HepG2 (cell line): Measurements from ENCODE around the gene MTHFD1L. TPM values are rescaled to one million over a fixed set of nuclear protein-coding genes. Genes with fewer than 3 reads are reported as not detected.
A peak's percentile ranks its signal among the peaks of the same experiment; 100 is the strongest.

Source experiments
- CENPBD1 ChIP-seq: sonication (generic); formaldehyde crosslinking; IDR thresholded peaks from 2 replicates; pipeline ENCODE4 v1.8.0; 2022; ENCODE audit warnings: missing genetic modification reagents, low read depth, mild to moderate bottlenecking, borderline replicate concordance
- FOSL1 ChIP-seq: sonication (generic); formaldehyde crosslinking; IDR thresholded peaks from 2 replicates; pipeline ENCODE4 v1.9.0; 2021; ENCODE audit warnings: missing genetic modification reagents, borderline replicate concordance
- HHEX ChIP-seq: IDR thresholded peaks from 2 replicates; pipeline ENCODE4 v1.6.1; 2016; ENCODE audit warnings: control low read depth
- JARID2 ChIP-seq: sonication (generic); formaldehyde crosslinking; IDR thresholded peaks from 2 replicates; pipeline ENCODE4 v1.8.1; 2023; ENCODE audit warnings: missing genetic modification reagents, inconsistent platforms; ENCODE audit not compliant: insufficient replicate concordance
- KMT2A ChIP-seq: sonication (generic); formaldehyde crosslinking; IDR thresholded peaks from 2 replicates; pipeline ENCODE4 v1.4.0; 2020; ENCODE audit warnings: missing genetic modification reagents
- MAFK ChIP-seq, 2 experiments: IDR thresholded peaks in 1 of 2; conservative IDR thresholded peaks in 1 of 2; 2 replicates each; pipeline ENCODE4 v1.6.1; 2011; ENCODE audit warnings: improper control_type of control experiment in 2 of 2, low read length in 2 of 2
- MIER2 ChIP-seq: IDR thresholded peaks from 2 replicates; pipeline ENCODE4 v1.6.1; 2016; ENCODE audit warnings: missing biosample characterization, missing genetic modification reagents
- NCOR1 ChIP-seq: fragments of 200-600 bp; sonication (generic); IDR thresholded peaks from 2 replicates; pipeline ENCODE4 v1.7.0; 2017; ENCODE audit warnings: antibody characterized with exemption, low read length, borderline replicate concordance
- NONO ChIP-seq, 2 experiments: fragments of 450-650 bp in 1 of 2; sonication (generic) in 1 of 2; formaldehyde crosslinking in 1 of 2; IDR thresholded peaks in 1 of 2; conservative IDR thresholded peaks in 1 of 2; 2 replicates each; pipeline versions ENCODE4 v1.6.1 to v1.8.0; 2017 to 2022; ENCODE audit warnings: mild to moderate bottlenecking in 1 of 2, missing genetic modification reagents in 1 of 2, moderate library complexity in 1 of 2
- PHF21A ChIP-seq: sonication (generic); formaldehyde crosslinking; IDR thresholded peaks from 2 replicates; pipeline ENCODE4 v1.5.0; 2020; ENCODE audit warnings: mild to moderate bottlenecking, missing genetic modification reagents
- RBM39 ChIP-seq: fragments of 200-400 bp; formaldehyde crosslinking; IDR thresholded peaks from one replicate; pipeline ENCODE4 v1.6.1; 2018; ENCODE audit warnings: antibody characterized with exemption, mild to moderate bottlenecking, low read depth, low read length; ENCODE audit not compliant: poor library complexity, severe bottlenecking
- RNF2 ChIP-seq: fragments of 450-650 bp; conservative IDR thresholded peaks from 2 replicates; pipeline ENCODE4 v1.6.1; 2016; ENCODE audit warnings: low read depth
- SIN3A ChIP-seq: IDR thresholded peaks from 2 replicates; pipeline ENCODE4 v1.6.1; 2011; ENCODE audit warnings: low read depth, mild to moderate bottlenecking, control low read depth, low read length, borderline replicate concordance
- SNAPC2 ChIP-seq: sonication (generic); formaldehyde crosslinking; IDR thresholded peaks from 2 replicates; pipeline ENCODE4 v1.8.1; 2022; ENCODE audit warnings: mild to moderate bottlenecking, missing genetic modification reagents
- SRY ChIP-seq: sonication (generic); formaldehyde crosslinking; IDR thresholded peaks from 2 replicates; pipeline ENCODE4 v1.8.0; 2022; ENCODE audit warnings: mild to moderate bottlenecking, missing genetic modification reagents
- TEF ChIP-seq: sonication (generic); formaldehyde crosslinking; IDR thresholded peaks from 2 replicates; pipeline ENCODE4 v1.5.0; 2020; ENCODE audit warnings: missing genetic modification reagents
- TIGD3 ChIP-seq: sonication (generic); formaldehyde crosslinking; IDR thresholded peaks from 2 replicates; pipeline ENCODE4 v1.5.1; 2020; ENCODE audit warnings: mild to moderate bottlenecking, missing genetic modification reagents, borderline replicate concordance
- U2AF1 ChIP-seq: fragments of 200-400 bp; formaldehyde crosslinking; optimal IDR thresholded peaks from 2 replicates; pipeline ENCODE3; 2017; ENCODE audit warnings: mild to moderate bottlenecking, low read depth, low read length
- YEATS4 ChIP-seq: sonication (generic); formaldehyde crosslinking; IDR thresholded peaks from 2 replicates; pipeline ENCODE4 v1.4.0; 2020; ENCODE audit warnings: missing genetic modification reagents, borderline replicate concordance
- ZFP1 ChIP-seq: IDR thresholded peaks from 2 replicates; pipeline ENCODE4 v1.6.1; 2016
- ZFYVE20 ChIP-seq: sonication (generic); formaldehyde crosslinking; IDR thresholded peaks from 2 replicates; pipeline ENCODE4 v1.8.0; 2023; ENCODE audit warnings: low read depth, mild to moderate bottlenecking, moderate library complexity, missing genetic modification reagents, borderline replicate concordance
- ZNF17 ChIP-seq: sonication (generic); formaldehyde crosslinking; IDR thresholded peaks from 2 replicates; pipeline ENCODE4 v1.5.0; 2020; ENCODE audit warnings: mild to moderate bottlenecking, missing genetic modification reagents
- ZNF282 ChIP-seq: fragments of 450-650 bp; IDR thresholded peaks from 2 replicates; pipeline ENCODE4 v1.6.1; 2018; ENCODE audit not compliant: partially characterized antibody
- ZNF350 ChIP-seq: sonication (generic); formaldehyde crosslinking; IDR thresholded peaks from 2 replicates; pipeline ENCODE4 v1.4.0; 2020; ENCODE audit warnings: mild to moderate bottlenecking, low read depth, missing genetic modification reagents, borderline replicate concordance
- polyA plus RNA-seq, 8 experiments: library from polyadenylated mRNA; depleted of rRNA in 3 of 8; stranded (reverse) in 7 of 8; unstranded in 1 of 8; fragments of >200 nt; fragmentation: Illumina TruSeq in 4 of 8; extraction: Trizol in 4 of 8; gene quantifications; 2 replicates each; pipeline versions ENCODE4 v1.2.1 to v1.2.3, GENCODE V29; 2011 to 2016; ENCODE audit warnings: low read depth in 4 of 8, missing spikeins in 1 of 8, mixed read lengths in 1 of 8; ENCODE audit not compliant: insufficient read depth in 1 of 8
- total RNA-seq, 5 experiments: library from RNA; depleted of rRNA; stranded (reverse); fragments of >200 nt; fragmentation: Illumina TruSeq; extraction: Trizol; gene quantifications; 2 replicates each; pipeline ENCODE4 v1.2.3, GENCODE V29; 2016; ENCODE audit warnings: low read depth in 1 of 5

The MTHFD1L gene
- total and polyA plus RNA-seq, 2 of the 13 experiments (the other 11 are each of a cell fraction or from before 2014, with no cell fraction given) = 24.0 to 39.6 TPM

GRCh38 chr6:150866147-150866990 lies 867 bp downstream of the MTHFD1L start (continued):
- peak; percentile 63; the same call in 1 of the 2 replicates for TF ChIP-seq ZFP1 (CRISPR knock-in tag)
- TF ChIP-seq FOSL1 = no peak
- peak; percentile 70 for TF ChIP-seq KMT2A (CRISPR knock-in tag)
- TF ChIP-seq ZNF282 = no peak
- no peak for TF ChIP-seq MAFK (conservative IDR thresholded peaks at IDR 0.05 in 1 of 2, IDR thresholded peaks at IDR 0.05 in 1 of 2; ENCODE audit: low read length in 2 of 2)
- TF ChIP-seq TEF = peak; percentile 60; the same call in 1 of the 2 replicates
- TF ChIP-seq RBM39 = no peak
- peak; percentile 100 for TF ChIP-seq YEATS4
- TF ChIP-seq ZNF17 (CRISPR knock-in tag) = no peak
- no peak for TF ChIP-seq MIER2 (CRISPR knock-in tag)
- peak; percentile 85 for TF ChIP-seq PHF21A (CRISPR knock-in tag)
- TF ChIP-seq HHEX (CRISPR knock-in tag) = no peak
- TF ChIP-seq JARID2 (CRISPR knock-in tag) = peak; percentile 34
- TF ChIP-seq U2AF1 = no peak
- TF ChIP-seq ZFYVE20 (CRISPR knock-in tag) = peak; percentile 92
- TF ChIP-seq CENPBD1 (CRISPR knock-in tag) = no peak
- no peak; the same call in 1 of the 2 replicates for TF ChIP-seq RNF2
- TF ChIP-seq TIGD3 = no peak
- TF ChIP-seq SRY (CRISPR knock-in tag) = peak; percentile 54; the same call in 1 of the 2 replicates
- no peak for TF ChIP-seq NONO (IDR thresholded peaks at IDR 0.05)
- peak; percentile 91 for TF ChIP-seq NONO (CRISPR knock-in tag; conservative IDR thresholded peaks at IDR 0.05)
- peak; percentile 97 for TF ChIP-seq SIN3A
- peak; percentile 68 for TF ChIP-seq ZNF350
- TF ChIP-seq SNAPC2 (CRISPR knock-in tag) = peak; percentile 85
- TF ChIP-seq NCOR1 = peak; percentile 49; the same call in 1 of the 2 replicates
